Ishikawa (cell line): Measurements from ENCODE around the gene ANKLE1.
A peak's percentile ranks its signal among the peaks of the same experiment; 100 is the strongest.

Source experiments
- CEBPB ChIP-seq: IDR thresholded peaks from 2 replicates; pipeline ENCODE4 v1.6.1; 2012
- CREB1 ChIP-seq: IDR thresholded peaks from 2 replicates; pipeline ENCODE4 v1.6.1; 2012; ENCODE audit warnings: low read depth
- EGR1 ChIP-seq: IDR thresholded peaks from 2 replicates; pipeline ENCODE4 v1.6.1; 2012
- EP300 ChIP-seq: IDR thresholded peaks from 2 replicates; pipeline ENCODE4 v1.6.1; 2012; ENCODE audit warnings: borderline replicate concordance
- FOXM1 ChIP-seq: IDR thresholded peaks from 2 replicates; pipeline ENCODE4 v1.6.1; 2012; ENCODE audit warnings: low read depth, borderline replicate concordance
- MAX ChIP-seq: IDR thresholded peaks from 2 replicates; pipeline ENCODE4 v1.6.1; 2012
- NFIC ChIP-seq: IDR thresholded peaks from 2 replicates; pipeline ENCODE4 v1.6.1; 2012
- RAD21 ChIP-seq: IDR thresholded peaks from 2 replicates; pipeline ENCODE4 v1.6.1; 2012; ENCODE audit warnings: low read depth
- REST ChIP-seq: IDR thresholded peaks from 2 replicates; pipeline ENCODE4 v1.6.1; 2012; ENCODE audit warnings: low read depth, mild to moderate bottlenecking
- TAF1 ChIP-seq: IDR thresholded peaks from 2 replicates; pipeline ENCODE4 v1.6.1; 2012; ENCODE audit warnings: low read depth, mild to moderate bottlenecking
- TCF12 ChIP-seq: IDR thresholded peaks from 2 replicates; pipeline ENCODE4 v1.6.1; 2012; ENCODE audit warnings: low read depth
- TEAD4 ChIP-seq: IDR thresholded peaks from 2 replicates; pipeline ENCODE4 v1.6.1; 2012
- USF1 ChIP-seq: IDR thresholded peaks from 2 replicates; pipeline ENCODE4 v1.6.1; 2012
- YY1 ChIP-seq: IDR thresholded peaks from 2 replicates; pipeline ENCODE4 v1.6.1; 2012; ENCODE audit warnings: low read depth
- ZBTB7A ChIP-seq: IDR thresholded peaks from 2 replicates; pipeline ENCODE4 v1.6.1; 2012; ENCODE audit warnings: low read depth

Gene ANKLE1

GRCh38 chr19:17305517-17306284, 24.0 kb downstream of the ANKLE1 start, which contains the start of gene MRPL34:
TSS of gene MRPL34 (plus strand) at chr19:17305872. CDS start at chr19:17305893, 21 bp downstream.
- no peak for TF ChIP-seq CREB1
- TF ChIP-seq TAF1: peak; percentile 65
- no peak for TF ChIP-seq REST
- no peak for TF ChIP-seq CEBPB
- no peak; the same call in none of the 2 replicates for TF ChIP-seq ZBTB7A
- peak; percentile 86 for TF ChIP-seq USF1
- no peak for TF ChIP-seq EGR1
- no peak for TF ChIP-seq NFIC
- peak; percentile 62 for TF ChIP-seq RAD21
- TF ChIP-seq MAX: peak; percentile 63
- peak; percentile 29; the same call in 1 of the 2 replicates for TF ChIP-seq EP300
- TF ChIP-seq YY1: peak; percentile 72; the same call in 1 of the 2 replicates

GRCh38 chr19:17306285-17306714, 24.6 kb downstream of the ANKLE1 start:
- TF ChIP-seq TEAD4 (no peak), MAX (peak; percentile 23; the same call in 1 of the 2 replicates), FOXM1 (no peak)

- TF ChIP-seq FOXM1: no peak
- no peak for TF ChIP-seq ZBTB7A
Observed at GRCh38 chr19:17307876-17308377, 26.2 kb downstream of the ANKLE1 start.

- TF ChIP-seq EGR1: no peak
- TF ChIP-seq TAF1: peak; percentile 82
- peak; percentile 74 for TF ChIP-seq YY1
- peak; percentile 9 for TF ChIP-seq TCF12
Observed at GRCh38 chr19:17309198-17309964, 27.7 kb downstream of the ANKLE1 start, which contains the start of gene DDA1. TSS of gene DDA1 (plus strand) at chr19:17309563. CDS start at chr19:17309655, 92 bp downstream.

- TF ChIP-seq ZBTB7A (peak; percentile 98; the same call in 1 of the 2 replicates), USF1 (no peak), TAF1 (no peak)
Observed at GRCh38 chr19:17309965-17310461, 28.3 kb downstream of the ANKLE1 start.

- TF ChIP-seq TEAD4 (peak; percentile 43; the same call in 1 of the 2 replicates), EGR1 (no peak), EP300 (no peak), REST (no peak)
Observed at GRCh38 chr19:17311455-17312188, 29.9 kb downstream of the ANKLE1 start.
